ENCODE results near the gene SUMO2. TPM values are rescaled to one million over a fixed set of nuclear protein-coding genes. Genes with fewer than 3 reads are reported as not detected.

SUMO2 gene
- total RNA-seq, 2 donors from 2014 or later = 45.7 to 58.1 TPM

- Histone ChIP-seq H3K4me3 (peak overlapping the region; percentile 74 to 80), H3K4me1 (peaks cover 0 to 19% of the 10 kb centered on the region in 2 donors), H3K36me3 (no peaks in the 10 kb centered on the region), H3K27me3 (no peaks in the 10 kb centered on the region), H3K9me3 (no peaks in the 10 kb centered on the region), H3K27ac (peak overlapping the region; percentile 22 to 44)
- TF ChIP-seq, protein P1, sequence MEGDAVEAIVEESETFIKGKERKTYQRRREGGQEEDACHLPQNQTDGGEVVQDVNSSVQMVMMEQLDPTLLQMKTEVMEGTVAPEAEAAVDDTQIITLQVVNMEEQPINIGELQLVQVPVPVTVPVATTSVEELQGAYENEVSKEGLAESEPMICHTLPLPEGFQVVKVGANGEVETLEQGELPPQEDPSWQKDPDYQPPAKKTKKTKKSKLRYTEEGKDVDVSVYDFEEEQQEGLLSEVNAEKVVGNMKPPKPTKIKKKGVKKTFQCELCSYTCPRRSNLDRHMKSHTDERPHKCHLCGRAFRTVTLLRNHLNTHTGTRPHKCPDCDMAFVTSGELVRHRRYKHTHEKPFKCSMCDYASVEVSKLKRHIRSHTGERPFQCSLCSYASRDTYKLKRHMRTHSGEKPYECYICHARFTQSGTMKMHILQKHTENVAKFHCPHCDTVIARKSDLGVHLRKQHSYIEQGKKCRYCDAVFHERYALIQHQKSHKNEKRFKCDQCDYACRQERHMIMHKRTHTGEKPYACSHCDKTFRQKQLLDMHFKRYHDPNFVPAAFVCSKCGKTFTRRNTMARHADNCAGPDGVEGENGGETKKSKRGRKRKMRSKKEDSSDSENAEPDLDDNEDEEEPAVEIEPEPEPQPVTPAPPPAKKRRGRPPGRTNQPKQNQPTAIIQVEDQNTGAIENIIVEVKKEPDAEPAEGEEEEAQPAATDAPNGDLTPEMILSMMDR (IDR thresholded peaks at IDR 0.05) = no peak
- DNase-seq (ENCODE audit: low spot score) = no peak
These were observed 29.0 kb downstream of the SUMO2 start for GRCh38 chr17:75153780-75154194.

DNA sequence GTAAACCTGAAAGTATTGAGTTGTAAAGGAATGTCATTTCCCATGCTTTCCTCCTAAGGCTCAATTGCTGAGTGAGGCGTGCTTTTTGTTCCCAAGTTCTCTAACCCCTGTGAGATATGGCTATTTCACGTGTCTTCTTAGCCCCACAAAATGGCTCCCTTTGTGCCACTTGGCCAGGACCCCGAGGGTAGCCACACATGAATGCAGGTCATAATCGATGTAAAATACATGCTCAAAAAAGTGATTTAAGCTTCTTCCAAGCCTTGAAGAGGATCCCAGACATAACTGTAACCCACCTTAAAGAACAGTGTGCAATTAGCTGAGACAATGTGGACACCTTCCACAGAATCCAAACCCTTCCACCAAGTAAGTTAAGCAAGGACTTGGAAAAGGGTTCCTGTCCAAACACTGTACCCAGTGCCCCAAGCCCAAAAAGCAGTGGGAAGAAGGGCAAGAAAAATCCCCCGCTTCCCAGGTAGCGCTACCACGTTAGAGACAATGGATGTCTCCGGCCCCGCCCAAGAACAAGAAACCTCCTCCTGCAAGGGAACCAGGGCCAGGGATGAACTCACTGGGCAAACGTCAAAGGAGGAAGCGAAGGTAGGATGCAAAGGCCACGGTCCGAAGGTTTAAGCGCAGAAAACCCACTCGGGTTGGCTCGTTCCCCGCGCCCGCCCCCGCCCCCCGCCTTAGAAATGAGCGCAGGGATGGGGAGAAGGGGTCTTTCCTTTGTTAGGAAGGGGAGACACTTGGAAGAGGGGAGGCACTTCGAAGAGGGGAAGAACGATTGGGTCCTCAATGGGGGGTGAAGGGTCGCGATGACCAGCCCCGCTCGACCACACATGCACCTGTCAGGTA, 29.6 kb downstream of the SUMO2 start:
- DNase-seq (ENCODE audit: low spot score) = no peak
- H3K4me1 ChIP-seq = peaks cover 0 to 19% of the 10 kb centered on the region in 2 donors
- TF ChIP-seq, protein P1 (IDR thresholded peaks at IDR 0.05) = no peak
- H3K9me3 ChIP-seq = no peaks in the 10 kb centered on the region
- H3K27ac ChIP-seq = no peak overlapping the region
- no peaks in the 10 kb centered on the region for H3K27me3 ChIP-seq
- H3K36me3 ChIP-seq = no peaks in the 10 kb centered on the region
- H3K4me3 ChIP-seq = peak overlapping the region; percentile 74 to 80

- no peak overlapping the region for H3K27ac ChIP-seq
- no peak overlapping the region for H3K4me3 ChIP-seq
- no peak for DNase-seq (ENCODE audit: low spot score)
- H3K27me3 ChIP-seq = no peaks in the 10 kb centered on the region
- peaks cover 1% of the 10 kb centered on the region for H3K36me3 ChIP-seq
- peaks cover 0 to 19% of the 10 kb centered on the region in 2 donors for H3K4me1 ChIP-seq
- H3K9me3 ChIP-seq = no peaks in the 10 kb centered on the region
- TF ChIP-seq, protein P1 (IDR thresholded peaks at IDR 0.05) = no peak
These were observed 30.2 kb downstream of the SUMO2 start for GRCh38 chr17:75152523-75152921.

DNA sequence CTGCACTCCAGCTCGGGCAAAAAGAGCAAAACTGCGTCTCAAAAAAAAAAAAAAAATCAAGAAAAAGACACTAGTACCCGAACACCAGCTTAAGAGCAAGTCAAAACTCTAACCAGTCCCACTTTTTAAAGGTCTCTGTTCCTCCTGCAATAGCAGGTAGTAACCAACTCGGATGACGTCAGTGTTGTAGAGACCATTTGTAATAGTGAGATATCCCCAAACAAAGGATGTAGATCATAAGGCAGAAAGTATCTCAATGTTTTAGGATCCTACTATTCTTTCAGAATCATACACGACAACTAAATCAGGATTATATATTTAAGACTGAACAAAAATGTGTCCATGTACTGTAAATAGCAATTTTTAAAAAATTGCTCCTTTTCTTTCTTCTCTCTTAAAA, 30.8 kb downstream of the SUMO2 start:
- H3K36me3 ChIP-seq = peaks cover 7% of the 10 kb centered on the region
- TF ChIP-seq, protein P1 (IDR thresholded peaks at IDR 0.05) = no peak
- no peak for DNase-seq (ENCODE audit: low spot score)
- H3K4me1 ChIP-seq = peaks cover 0 to 19% of the 10 kb centered on the region in 2 donors
- no peak overlapping the region for H3K4me3 ChIP-seq
- no peaks in the 10 kb centered on the region for H3K9me3 ChIP-seq
- H3K27me3 ChIP-seq = no peaks in the 10 kb centered on the region
- no peak overlapping the region for H3K27ac ChIP-seq

GRCh38 chr17:75147878-75148546, 34.7 kb downstream of the SUMO2 start:
- Histone ChIP-seq H3K27ac (no peak overlapping the region), H3K4me3 (no peak overlapping the region), H3K36me3 (peaks cover 15% of the 10 kb centered on the region), H3K4me1 (peaks cover 0 to 5% of the 10 kb centered on the region in 2 donors), H3K27me3 (no peaks in the 10 kb centered on the region), H3K9me3 (no peaks in the 10 kb centered on the region)
- TF ChIP-seq, protein P1 (IDR thresholded peaks at IDR 0.05) = no peak
- no peak for DNase-seq (ENCODE audit: low spot score)

Measured in right atrium auricular region (tissue), 2 donors.